ENCODE results near the gene FBXO21.
"Not testable (repeated sequence)": the region's sequence is repeated elsewhere in the genome, so short reads cannot be mapped to it uniquely, and the experiment has no call there.

The FBXO21 gene

GRCh38 chr12:117104003-117104402 lies 86.3 kb downstream of the FBXO21 start:
- DNase-seq (ENCODE audit: low spot score), result not testable (repeated sequence)

- no peak for DNase-seq (ENCODE audit: low spot score)
Observed at GRCh38 chr12:117102800-117103181, 87.5 kb downstream of the FBXO21 start.

- no peak for DNase-seq (ENCODE audit: low spot score)
Observed at GRCh38 chr12:117101953-117102799, 88.1 kb downstream of the FBXO21 start.

- DNase-seq (ENCODE audit: low spot score), result no peak
Observed at GRCh38 chr12:117100851-117101673, 89.2 kb downstream of the FBXO21 start.

GRCh38 chr12:117100251-117100650 lies 90.0 kb downstream of the FBXO21 start:
- no peak for DNase-seq (ENCODE audit: low spot score)

- no peak for DNase-seq (ENCODE audit: low spot score)
Observed at GRCh38 chr12:117098361-117099217, 91.7 kb downstream of the FBXO21 start.

- DNase-seq (ENCODE audit: low spot score), result no peak
Observed at GRCh38 chr12:117098024-117098360, 92.3 kb downstream of the FBXO21 start.

- peak; percentile 48 for DNase-seq (ENCODE audit: low spot score)
Observed at GRCh38 chr12:117097159-117097558, 93.1 kb downstream of the FBXO21 start.

GRCh38 chr12:117096501-117097042 lies 93.7 kb downstream of the FBXO21 start:
- no peak for DNase-seq (ENCODE audit: low spot score)

GRCh38 chr12:117095191-117095590 lies 95.1 kb downstream of the FBXO21 start:
- DNase-seq (ENCODE audit: low spot score), result not testable (repeated sequence)

- peak; percentile 58 for DNase-seq (ENCODE audit: low spot score)
Observed at GRCh38 chr12:117093918-117094630, 96.2 kb downstream of the FBXO21 start.

- DNase-seq (ENCODE audit: low spot score), result no peak
Observed at GRCh38 chr12:117093431-117093830, 96.8 kb downstream of the FBXO21 start.

- DNase-seq (ENCODE audit: low spot score), result no peak
Observed at GRCh38 chr12:117092886-117093285, 97.4 kb downstream of the FBXO21 start.

- no peak for DNase-seq (ENCODE audit: low spot score)
Observed at GRCh38 chr12:117092511-117092780, 97.8 kb downstream of the FBXO21 start.
